OCI-LY7 (cell line): ENCODE data around the gene TRIM75. TPM values are rescaled to one million over a fixed set of nuclear protein-coding genes. Genes with fewer than 3 reads are reported as not detected.

ENCODE experiments used
- BruUV-seq: library from RNA; stranded (reverse); fragments of 400-500 nt; replicated peaks from 2 replicates; lab custom pipeline; 2021; lab: Mats Ljungman, UMichigan
- CTCF ChIA-PET: fragments of 300-600 bp; sonication (Branson Sonifier 250); formaldehyde crosslinking; loops from one replicate; lab custom pipeline; 2022; ENCODE audit warnings: antibody characterized with exemption; ENCODE audit not compliant: unreplicated experiment; lab: Charles Lee
- POLR2A ChIA-PET: fragments of 300-600 bp; sonication (Branson Sonifier 250); formaldehyde crosslinking; loops from one replicate; lab custom pipeline; 2022; ENCODE audit warnings: antibody characterized with exemption; lab: Charles Lee
- DNase-seq: peaks from one replicate; pipeline ENCODE4 v3.0.0-alpha.2; 2015; ENCODE audit warnings: low spot score
- H2AFZ ChIP-seq: fragments of 200-600 bp; sonication (generic), shearing (Covaris generic); 2 replicates; pipeline ENCODE4 v1.6.1; 2014; ENCODE audit warnings: mild to moderate bottlenecking, antibody characterized with exemption, low read length, moderate library complexity
- H3K27ac ChIP-seq: fragments of 200-600 bp; sonication (generic); 2 replicates; pipeline ENCODE4 v1.5.1; 2014; ENCODE audit warnings: mixed run types, low read depth, mild to moderate bottlenecking, moderate library complexity, low read length, inconsistent platforms; ENCODE audit not compliant: poor library complexity, severe bottlenecking
- H3K36me3 ChIP-seq: fragments of 200-600 bp; sonication (generic); 2 replicates; pipeline ENCODE4 v1.6.1; 2014; ENCODE audit warnings: mild to moderate bottlenecking, antibody characterized with exemption, low read length, moderate library complexity, mixed read lengths; ENCODE audit not compliant: insufficient read depth
- H3K4me1 ChIP-seq: fragments of 200-600 bp; sonication (generic); 2 replicates; pipeline ENCODE4 v1.5.1; 2014; ENCODE audit warnings: mild to moderate bottlenecking, low read length; ENCODE audit not compliant: insufficient read depth, poor library complexity, severe bottlenecking
- H3K4me2 ChIP-seq: fragments of 200-600 bp; sonication (generic); 2 replicates; pipeline ENCODE4 v1.6.1; 2014; ENCODE audit warnings: mild to moderate bottlenecking, low read length
- H3K4me3 ChIP-seq: fragments of 200-600 bp; sonication (generic); 2 replicates; pipeline ENCODE4 v1.5.1; 2014; ENCODE audit warnings: mild to moderate bottlenecking, low read depth, low read length; ENCODE audit not compliant: poor library complexity, severe bottlenecking
- H3K79me2 ChIP-seq: fragments of 200-600 bp; sonication (generic); 2 replicates; pipeline ENCODE4 v1.6.1; 2016; ENCODE audit warnings: low read depth, mild to moderate bottlenecking, low read length, moderate library complexity, mixed read lengths; ENCODE audit not compliant: insufficient read depth
- H3K9me2 ChIP-seq: fragments of 200-600 bp; sonication (generic); 2 replicates; pipeline ENCODE4 v1.6.1; 2016; ENCODE audit warnings: mild to moderate bottlenecking, low read length, mixed read lengths; ENCODE audit not compliant: insufficient read depth
- H3K9me3 ChIP-seq: fragments of 200-600 bp; sonication (generic); 2 replicates; pipeline ENCODE4 v1.6.1; 2014; ENCODE audit warnings: mild to moderate bottlenecking, mixed run types, low read length, mixed read lengths
- H4K20me1 ChIP-seq: fragments of 200-600 bp; sonication (generic); 2 replicates; pipeline ENCODE4 v1.6.1; 2014; ENCODE audit warnings: mild to moderate bottlenecking, antibody characterized with exemption, low read length, moderate library complexity, mixed read lengths; ENCODE audit not compliant: insufficient read depth
- CTCF ChIP-seq: fragments of 200-600 bp; sonication (generic); conservative IDR thresholded peaks from 2 replicates; pipeline ENCODE4 v1.5.1; 2014; ENCODE audit warnings: mild to moderate bottlenecking, antibody characterized with exemption, low read length, moderate library complexity, mixed read lengths
- EZH2phosphoT487 ChIP-seq: fragments of 200-600 bp; sonication (generic); IDR thresholded peaks from 2 replicates; pipeline ENCODE4 v1.6.1; 2018; ENCODE audit warnings: low read depth, borderline replicate concordance, mild to moderate bottlenecking, mixed run types, antibody characterized with exemption, low read length, moderate library complexity, mixed read lengths
- intact Hi-C: fragments of 100-400 bp; cut with micrococcal nuclease; formaldehyde crosslinking; loops from one replicate; pipeline ENCODE4 v1.10.0; 2022; ENCODE audit not compliant: unreplicated experiment
- total RNA-seq, 2 experiments: library from RNA; depleted of rRNA in 1 of 2; stranded (reverse); fragments of >200 nt in 1 of 2; shearing (Covaris generic) in 1 of 2; gene quantifications; 2 replicates each; pipeline ENCODE4 v1.2.3, GENCODE V29; 2014 to 2022

TRIM75 gene
- total RNA-seq, 2 experiments from 2014 or later: not detected

GRCh38 chr4:165094873-165095272, 41.2 kb downstream of the TRIM75 start:
- POLR2A ChIA-PET: no interaction called here
- no peaks in the 10 kb centered on the region for H3K9me2 ChIP-seq
- peaks cover 48% of the 10 kb centered on the region for H3K36me3 ChIP-seq
- CTCF ChIA-PET: interaction anchor here (0.5 kb wide), 1 partner anchor 9 kb away, joined by 3 read pairs; no protein-coding TSS in a partner anchor
- no peaks in the 10 kb centered on the region for H3K9me3 ChIP-seq
- H3K4me1 ChIP-seq: no peaks in the 10 kb centered on the region
- intact Hi-C loops: loop anchor here (5.0 kb wide), 1 partner anchor 318 kb away; no protein-coding TSS in a partner anchor
- H3K27ac ChIP-seq: no peak overlapping the region
- H3K4me2 ChIP-seq: no peak overlapping the region
- TF ChIP-seq EZH2phosphoT487: no peak
- TF ChIP-seq CTCF: no peak
- H2AFZ ChIP-seq: no peak overlapping the region
- no peak for DNase-seq
- no peak overlapping the region for H3K4me3 ChIP-seq
- BruUV-seq: no TSS peak
- H4K20me1 ChIP-seq: no peaks in the 10 kb centered on the region
- no peaks in the 10 kb centered on the region for H3K79me2 ChIP-seq

GRCh38 chr4:165095291-165095690, 41.6 kb downstream of the TRIM75 start:
- no peak overlapping the region for H3K4me2 ChIP-seq
- no peak for DNase-seq
- POLR2A ChIA-PET: interaction anchor here (0.6 to 1.1 kb wide), 2 partner anchors 26 to 141 kb away, joined by 3 to 4 read pairs; no protein-coding TSS in a partner anchor
- no peak overlapping the region for H3K27ac ChIP-seq
- H4K20me1 ChIP-seq: no peaks in the 10 kb centered on the region
- no peaks in the 10 kb centered on the region for H3K4me1 ChIP-seq
- CTCF ChIA-PET: interaction anchor here (0.5 kb wide), 1 partner anchor 10 kb away, joined by 3 read pairs; no protein-coding TSS in a partner anchor
- peaks cover 47% of the 10 kb centered on the region for H3K36me3 ChIP-seq
- H3K9me3 ChIP-seq: no peaks in the 10 kb centered on the region
- no peak for TF ChIP-seq EZH2phosphoT487
- TF ChIP-seq CTCF: no peak
- no peak overlapping the region for H2AFZ ChIP-seq
- intact Hi-C loops: loop anchor here (5.0 kb wide), 1 partner anchor 318 kb away; no protein-coding TSS in a partner anchor
- no peaks in the 10 kb centered on the region for H3K79me2 ChIP-seq
- no TSS peak for BruUV-seq
- H3K4me3 ChIP-seq: no peak overlapping the region
- H3K9me2 ChIP-seq: no peaks in the 10 kb centered on the region

GRCh38 chr4:165096776-165097175, 43.1 kb downstream of the TRIM75 start:
- Histone ChIP-seq H3K4me3 (no peak overlapping the region), H4K20me1 (no peaks in the 10 kb centered on the region), H3K9me3 (no peaks in the 10 kb centered on the region), H3K4me1 (no peaks in the 10 kb centered on the region), H3K36me3 (peaks cover 53% of the 10 kb centered on the region), H3K9me2 (no peaks in the 10 kb centered on the region), H2AFZ (no peak overlapping the region), H3K27ac (no peak overlapping the region), H3K79me2 (no peaks in the 10 kb centered on the region), H3K4me2 (no peak overlapping the region)
- ChIA-PET CTCF (interaction anchor here (0.6 to 1.1 kb wide), 2 partner anchors 16 to 28 kb away, joined by 3 to 7 read pairs; partner anchors contain the start of gene TMEM192), POLR2A (interaction anchor here (0.7 to 1.1 kb wide), 4 partner anchors 10 to 209 kb away, joined by 3 to 4 read pairs (median 4); partner anchors contain the start of gene TMEM192)
- intact Hi-C loops: loop anchor here (5.0 kb wide), 1 partner anchor 319 kb away; no protein-coding TSS in a partner anchor
- DNase-seq: peak; percentile 16
- no TSS peak for BruUV-seq
- TF ChIP-seq CTCF: peak; percentile 78
- TF ChIP-seq EZH2phosphoT487: no peak
